HG03135 (cell line): ENCODE data around the gene TTC39C.
A peak's percentile ranks its signal among the peaks of the same experiment; 100 is the strongest.

Source experiments
- ATAC-seq: cut with Tn5 transposase; IDR thresholded peaks from one replicate; pipeline ENCODE4 v1.9.1; 2021; ENCODE audit warnings: mild to moderate bottlenecking, moderate library complexity; ENCODE audit not compliant: unreplicated experiment

TTC39C gene

DNA sequence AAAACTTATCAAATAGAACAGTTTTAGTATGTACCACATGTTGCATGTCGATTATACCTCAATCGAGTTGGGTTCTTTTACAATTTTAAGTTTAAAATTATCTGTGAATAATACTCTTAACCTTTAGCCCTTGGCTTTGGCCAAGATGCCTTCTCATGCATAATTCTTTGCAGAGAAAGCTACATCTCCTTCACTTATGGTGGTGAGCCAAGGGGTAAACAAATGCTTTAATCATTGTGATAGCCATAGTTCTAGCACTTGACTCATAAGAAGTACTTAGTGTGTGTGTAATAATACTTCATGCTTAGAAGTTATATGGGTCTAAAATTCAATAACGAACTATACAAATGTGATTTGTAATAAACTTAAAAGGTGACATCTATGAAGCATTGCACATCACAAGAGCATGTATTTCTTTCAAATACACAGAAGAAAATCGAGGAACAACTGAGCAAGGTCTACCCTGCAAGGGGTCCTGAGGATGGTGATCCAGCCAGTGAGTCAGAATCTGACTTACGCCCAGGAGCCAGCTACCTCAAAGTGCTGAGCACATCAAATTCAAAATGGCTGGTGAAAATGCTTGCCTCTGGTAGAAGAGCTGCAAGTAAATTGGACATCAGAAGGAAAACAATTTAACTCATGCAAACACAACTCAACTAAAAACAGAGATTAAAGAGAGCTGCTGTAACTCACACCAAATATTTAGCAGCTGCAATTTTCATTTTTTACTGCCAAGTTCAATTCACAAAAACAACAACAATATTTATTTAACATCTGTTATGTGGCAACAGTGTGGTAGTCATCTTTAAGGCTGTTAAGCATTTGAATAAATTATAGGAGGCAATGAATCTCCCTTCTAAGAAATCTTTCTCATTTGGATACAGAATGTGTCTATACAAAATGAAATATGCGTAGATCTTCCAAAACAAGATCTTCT lies 23.8 kb upstream of the TTC39C start:
- no peak for ATAC-seq

DNA sequence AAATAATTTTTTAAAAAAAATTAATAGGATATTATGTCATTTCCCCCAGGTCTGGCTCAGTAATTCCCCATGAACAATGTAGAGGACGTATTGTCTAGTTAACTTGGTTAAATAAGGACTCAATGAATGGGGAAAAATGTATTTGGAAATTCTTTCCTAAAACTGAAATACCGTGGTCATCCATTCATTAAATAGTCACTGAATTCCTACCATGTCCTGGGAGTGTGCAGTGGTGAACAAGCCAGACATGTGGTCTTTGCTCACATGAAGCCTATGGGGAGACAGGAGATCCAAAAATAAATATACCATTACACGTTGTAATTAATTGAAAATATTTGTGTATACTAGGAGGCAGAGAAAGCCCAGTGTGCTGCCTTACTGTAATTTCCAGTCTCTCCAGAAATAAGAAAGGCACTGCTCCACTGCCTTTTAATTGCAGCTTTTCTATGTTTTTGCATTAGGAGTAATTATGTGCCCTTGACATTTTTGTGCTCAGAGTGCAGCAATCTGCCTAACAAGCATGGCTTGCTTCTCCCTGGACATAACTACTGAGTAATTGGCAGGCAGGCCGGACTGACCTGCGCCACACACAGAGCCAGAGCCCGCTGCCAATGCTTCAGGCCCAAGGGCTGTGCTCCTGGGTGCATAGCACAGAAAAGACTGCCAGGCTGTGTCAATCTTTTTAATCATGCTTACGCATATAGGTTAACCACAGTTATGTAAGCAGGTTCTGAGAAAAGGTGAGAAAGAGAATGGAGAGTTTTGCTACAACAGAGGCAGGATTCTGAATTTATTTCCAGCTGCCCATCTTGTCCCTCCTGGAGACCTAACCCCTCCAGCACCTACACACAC lies 22.2 kb upstream of the TTC39C start:
- ATAC-seq: no peak

DNA sequence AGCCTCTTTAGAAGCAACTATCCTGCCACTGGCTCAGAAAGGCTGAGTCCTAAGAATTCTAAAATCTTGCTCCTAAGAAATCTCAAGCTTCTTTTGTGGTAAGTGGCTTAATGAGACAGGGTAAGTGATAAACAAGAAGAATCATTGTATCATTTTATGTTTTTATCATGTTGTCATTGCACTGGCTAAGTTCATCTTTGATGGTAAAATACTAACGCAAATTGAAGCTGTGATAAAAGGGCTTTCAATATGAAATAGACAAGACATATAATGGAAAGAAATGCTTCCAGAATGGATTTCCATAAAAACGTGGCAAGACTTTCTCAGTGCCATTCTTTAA lies 21.6 kb upstream of the TTC39C start:
- ATAC-seq: no peak

DNA sequence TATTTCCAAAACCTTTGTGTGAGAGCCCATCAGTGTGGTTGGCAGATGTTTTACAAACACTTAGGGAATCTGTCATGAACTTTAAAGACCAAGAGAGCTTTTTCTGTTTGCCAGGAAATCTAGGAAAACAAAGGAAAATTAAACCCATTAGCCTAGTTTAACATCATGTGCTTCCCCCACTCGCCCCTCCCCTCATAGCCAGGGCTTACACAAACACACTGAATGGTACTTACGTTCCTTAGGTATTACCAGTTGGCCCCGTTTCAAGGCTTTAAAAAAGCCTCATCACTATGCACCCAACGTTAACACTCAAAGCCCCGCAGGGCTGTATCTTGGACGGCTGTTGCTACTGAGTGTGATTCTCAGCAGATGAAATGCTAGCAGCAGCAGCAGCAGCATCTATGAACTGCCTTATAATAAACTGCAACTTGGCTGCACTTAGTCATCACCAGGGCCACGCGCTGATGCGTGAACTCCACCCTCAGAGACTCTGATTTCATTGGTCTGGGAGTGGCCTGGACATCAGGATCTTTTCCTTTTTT lies 20.1 kb upstream of the TTC39C start:
- no peak for ATAC-seq

DNA sequence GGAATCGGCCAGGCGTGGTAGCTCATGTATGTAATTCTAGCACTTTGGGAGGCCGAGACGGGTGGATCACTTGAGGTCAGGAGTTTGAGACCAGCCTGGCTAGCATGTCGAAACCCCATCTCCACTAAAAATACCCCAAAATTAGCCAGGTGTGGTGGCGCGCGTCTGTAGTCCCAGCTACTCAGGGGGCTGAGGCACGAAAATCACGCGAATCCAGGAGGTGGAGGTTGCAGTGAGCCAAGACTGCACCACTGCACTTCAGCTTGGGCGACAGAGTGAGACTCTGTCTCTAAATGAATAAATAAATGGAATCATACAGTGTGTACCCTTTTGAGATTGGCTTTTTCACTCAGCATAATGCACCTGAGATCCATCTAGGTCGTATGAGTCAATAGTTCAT lies 19.4 kb upstream of the TTC39C start:
- ATAC-seq: no peak

DNA sequence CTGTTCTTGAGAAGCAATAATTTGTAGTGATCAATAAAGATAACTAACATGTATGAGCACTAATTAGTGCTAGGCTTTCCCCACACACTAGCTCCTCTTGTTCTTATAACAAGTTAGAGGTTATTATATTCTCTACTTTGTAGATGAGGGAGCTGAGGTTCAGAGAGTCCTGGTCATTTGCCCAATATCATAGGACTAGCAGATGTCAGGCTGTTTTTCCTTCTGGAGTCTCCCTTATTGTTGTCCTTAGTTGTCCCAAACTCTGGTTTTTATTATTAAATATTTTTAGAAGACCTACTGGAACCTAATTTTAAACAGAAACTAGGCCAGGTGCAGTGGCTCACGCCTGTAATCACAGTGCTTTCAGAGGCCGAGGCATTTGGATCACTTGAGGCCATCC lies 16.5 kb upstream of the TTC39C start:
- no peak for ATAC-seq

DNA sequence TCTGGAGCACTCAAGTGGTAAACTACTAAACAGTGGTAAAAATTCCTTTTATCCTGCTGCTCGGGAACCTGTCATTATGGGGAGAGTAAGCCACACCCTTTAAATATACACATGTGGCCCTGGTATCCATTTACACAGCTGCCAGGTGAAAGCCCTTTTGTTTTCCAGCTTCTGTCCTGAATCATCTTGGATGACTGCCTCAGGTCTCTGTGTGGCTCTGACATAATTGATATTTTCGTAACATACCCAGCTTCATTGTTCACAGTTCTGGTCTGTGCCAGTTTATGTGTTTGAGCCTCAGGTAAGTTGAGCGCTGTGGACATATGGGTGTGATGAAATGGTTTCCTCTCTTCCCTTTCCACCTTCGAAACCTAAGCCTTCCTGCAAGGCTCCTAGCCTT lies 15.7 kb upstream of the TTC39C start:
- ATAC-seq: no peak

DNA sequence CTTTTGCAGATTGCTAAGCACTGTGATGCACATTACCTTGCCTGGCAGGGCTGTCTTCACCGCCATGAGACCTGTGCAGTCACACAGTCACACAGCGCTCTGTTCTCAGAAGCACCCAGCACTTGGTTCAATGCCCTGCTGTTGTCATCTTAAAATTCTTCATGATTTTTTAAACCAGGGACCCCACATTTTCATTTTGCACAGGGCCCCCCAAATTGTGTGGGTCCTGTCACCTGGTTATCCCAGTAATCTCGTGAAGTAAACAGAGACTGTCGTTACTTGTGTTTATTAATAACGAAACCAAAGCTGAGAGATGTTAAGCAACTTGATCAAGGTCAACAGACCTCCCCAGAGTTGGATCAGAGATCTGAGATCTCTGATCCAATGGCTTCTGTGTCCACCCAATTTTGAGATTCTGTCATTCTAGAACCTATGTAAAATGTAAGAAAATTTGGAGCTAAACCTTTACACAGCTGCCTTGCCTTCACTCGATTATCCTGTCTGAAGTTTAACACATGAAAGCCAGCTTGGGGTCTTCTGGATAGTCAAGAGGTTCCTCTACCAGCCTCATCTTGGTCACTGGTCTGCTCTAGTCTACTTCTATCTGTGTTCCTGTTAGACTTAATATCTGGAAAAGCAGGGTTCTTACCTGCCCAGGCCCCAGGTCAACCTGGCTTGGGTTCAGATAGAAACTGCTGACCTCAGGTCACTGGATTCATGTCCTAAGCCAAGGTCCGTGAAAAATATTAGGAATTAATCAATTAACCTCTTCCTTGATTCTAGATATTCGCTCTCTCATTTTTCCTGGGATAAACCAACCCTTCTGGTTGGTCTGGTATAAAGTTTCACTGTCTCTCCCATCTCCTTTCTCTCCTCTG lies 13.7 kb upstream of the TTC39C start:
- no peak for ATAC-seq

DNA sequence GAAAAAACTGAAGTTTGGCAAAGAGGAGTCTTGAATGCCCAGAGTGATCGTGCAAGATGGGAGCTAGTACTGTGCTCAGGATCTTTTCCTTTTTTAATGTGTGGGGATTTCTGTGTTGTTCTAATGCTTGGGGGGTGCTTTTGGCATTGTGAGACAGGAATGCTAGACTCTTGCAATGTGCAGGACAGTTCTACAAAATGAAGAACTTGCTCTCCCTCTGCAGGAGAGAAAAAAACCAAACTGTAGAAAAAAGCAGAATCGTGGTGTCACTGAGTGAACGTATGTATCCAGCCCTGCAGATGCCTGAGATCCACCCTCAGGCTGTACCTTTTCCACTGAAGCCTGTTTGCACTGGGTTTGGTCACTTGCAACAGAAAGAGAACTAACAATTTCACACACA lies 12.1 kb upstream of the TTC39C start:
- ATAC-seq: no peak

DNA sequence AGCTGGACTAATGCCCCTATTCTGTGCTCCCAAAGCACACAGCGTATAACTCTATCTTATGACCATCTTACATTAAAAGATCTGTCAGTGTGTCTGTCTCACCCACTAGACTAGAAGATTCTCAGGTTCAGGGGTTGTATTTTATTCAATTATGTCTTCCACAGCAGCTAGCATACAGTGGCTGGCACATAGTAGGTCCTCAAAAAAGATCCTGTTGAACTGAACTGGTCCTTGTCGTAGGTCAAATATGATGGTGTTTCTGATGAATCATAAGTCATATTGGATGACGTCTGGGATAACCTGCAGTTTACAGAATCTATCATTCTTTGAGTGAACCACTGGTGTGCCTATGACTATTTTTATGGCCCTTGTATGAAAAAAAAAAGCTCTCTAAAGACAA lies 11.3 kb upstream of the TTC39C start:
- ATAC-seq: no peak

DNA sequence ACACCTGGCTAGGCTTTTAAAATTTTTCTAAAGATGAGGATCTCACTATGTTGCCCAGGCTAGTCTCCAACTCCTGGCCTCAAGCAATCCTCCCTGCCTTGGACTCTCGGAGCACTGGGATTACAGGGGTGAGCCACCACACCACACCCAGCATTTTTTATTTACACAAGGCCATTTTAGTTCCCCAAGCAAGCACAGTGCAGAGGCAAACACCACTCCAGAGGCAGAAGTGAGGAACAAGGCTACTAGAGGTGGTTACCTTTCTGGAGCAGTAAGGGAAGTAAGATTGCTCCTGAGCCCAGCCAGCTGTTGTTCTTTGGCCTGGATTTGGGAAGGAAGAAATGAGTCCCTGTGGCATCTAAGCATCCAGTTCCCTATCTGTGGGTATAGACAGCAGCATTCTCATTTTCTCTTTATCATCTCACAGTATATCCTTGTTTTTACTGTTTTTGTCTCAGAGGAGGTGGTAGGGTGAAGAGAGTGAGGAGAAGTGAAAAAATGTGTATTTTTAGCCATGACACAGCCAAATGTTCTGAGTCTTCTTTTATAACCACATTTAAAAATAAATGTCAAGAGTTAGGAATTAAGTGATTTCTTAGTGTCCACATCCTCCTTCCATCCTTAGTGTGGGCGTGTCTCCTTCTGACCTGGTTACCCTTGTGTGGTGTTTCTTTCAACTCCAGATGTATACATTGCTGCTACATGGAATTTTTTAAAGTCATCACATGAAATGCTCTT lies 10.5 kb upstream of the TTC39C start:
- no peak for ATAC-seq

DNA sequence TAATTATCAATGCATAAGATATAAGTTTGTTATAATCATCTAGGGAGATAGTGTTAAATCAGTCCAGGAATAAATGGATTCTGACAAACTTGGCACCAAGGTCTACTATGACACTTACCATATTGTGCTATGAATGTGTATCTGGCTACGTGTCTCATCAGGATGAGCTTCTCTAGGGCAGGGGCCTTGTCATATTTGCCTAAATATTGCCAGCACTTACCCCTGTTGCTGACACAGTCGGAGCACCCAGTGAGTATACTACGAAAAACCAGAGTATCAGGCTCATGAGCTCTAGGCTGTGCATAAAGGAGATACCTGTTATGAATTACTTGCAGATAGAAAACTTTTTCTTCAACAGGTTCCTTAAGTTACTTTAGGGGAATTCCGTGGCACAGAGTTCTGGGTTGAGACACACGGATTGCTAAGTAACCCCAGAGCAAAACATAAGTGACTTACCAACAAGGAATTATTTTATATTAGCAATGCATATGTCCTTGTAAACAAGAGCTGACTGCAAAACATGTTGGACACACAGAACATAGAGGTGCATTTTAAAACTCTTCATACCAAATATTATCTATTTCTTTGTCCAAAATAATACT lies 7.7 kb upstream of the TTC39C start:
- ATAC-seq: no peak

DNA sequence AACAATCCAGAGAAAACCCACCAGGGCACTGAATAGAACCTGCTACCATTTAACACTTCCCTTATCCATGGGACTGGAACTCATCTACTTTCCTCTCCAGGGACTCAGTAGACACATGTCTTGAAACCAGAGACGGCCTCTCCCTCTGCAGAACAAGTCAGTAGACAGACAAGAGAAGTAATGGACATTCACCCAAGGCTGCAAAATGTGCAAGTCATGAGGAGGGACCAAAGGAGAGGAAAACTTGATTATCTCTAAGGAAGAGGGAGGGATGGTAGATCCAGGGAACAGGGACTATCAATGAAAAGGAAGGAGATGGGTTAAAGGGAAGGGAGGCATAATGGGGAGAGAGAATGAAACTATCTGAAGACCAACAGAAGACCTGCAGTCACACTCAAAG lies 5.3 kb upstream of the TTC39C start:
- no peak for ATAC-seq

DNA sequence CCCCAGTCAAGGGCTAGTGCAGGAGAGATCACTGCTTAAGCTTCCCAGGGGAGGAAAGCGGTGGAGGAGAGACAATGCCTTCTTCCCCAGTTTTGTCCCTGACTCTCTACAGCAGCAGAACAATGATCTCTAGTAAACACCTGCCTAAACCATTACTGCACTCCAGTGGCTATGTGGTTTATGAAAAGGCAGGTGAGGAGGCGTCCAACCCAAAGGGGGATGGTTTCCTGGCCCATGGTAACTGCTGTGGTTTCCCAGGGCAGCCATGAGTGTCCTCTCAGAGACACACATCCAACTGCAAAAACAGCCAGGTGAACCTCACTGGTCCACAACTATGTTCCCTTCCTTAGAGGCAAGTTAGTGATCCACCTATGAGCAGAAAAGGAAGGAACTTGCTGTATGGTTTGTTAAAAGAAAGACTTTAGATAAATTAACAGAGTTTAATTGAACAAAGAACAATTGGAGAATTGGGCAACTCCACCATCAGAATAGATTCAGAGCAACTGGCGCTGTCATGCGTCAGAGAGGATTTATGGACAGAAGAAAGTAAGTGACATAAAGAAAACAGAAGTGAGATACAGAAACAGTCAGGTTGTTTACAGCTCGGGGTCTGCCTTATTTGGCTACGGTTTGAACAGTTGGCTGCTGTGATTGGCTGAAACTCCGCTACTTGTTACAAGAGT lies 4.8 kb upstream of the TTC39C start:
- peak; percentile 56 for ATAC-seq

DNA sequence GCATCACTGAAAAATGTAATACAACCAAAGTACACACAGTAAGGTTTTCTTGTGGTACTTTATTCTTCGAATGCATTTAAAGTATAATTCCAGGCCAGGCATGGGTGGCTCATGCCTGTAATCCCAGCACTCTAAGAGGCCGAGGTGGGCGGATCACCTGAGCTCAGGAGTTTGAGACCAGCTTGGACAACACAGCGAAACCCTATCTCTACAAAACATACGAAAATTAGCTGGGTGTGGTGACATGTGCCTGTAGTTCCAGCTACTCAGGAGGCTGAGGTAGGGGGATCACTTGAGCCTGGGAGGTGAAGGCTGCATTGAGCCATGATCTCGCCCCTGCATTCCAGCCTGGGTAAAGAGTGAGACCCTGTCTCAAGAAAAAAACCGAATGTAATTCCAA lies 3.9 kb upstream of the TTC39C start:
- ATAC-seq: no peak

DNA sequence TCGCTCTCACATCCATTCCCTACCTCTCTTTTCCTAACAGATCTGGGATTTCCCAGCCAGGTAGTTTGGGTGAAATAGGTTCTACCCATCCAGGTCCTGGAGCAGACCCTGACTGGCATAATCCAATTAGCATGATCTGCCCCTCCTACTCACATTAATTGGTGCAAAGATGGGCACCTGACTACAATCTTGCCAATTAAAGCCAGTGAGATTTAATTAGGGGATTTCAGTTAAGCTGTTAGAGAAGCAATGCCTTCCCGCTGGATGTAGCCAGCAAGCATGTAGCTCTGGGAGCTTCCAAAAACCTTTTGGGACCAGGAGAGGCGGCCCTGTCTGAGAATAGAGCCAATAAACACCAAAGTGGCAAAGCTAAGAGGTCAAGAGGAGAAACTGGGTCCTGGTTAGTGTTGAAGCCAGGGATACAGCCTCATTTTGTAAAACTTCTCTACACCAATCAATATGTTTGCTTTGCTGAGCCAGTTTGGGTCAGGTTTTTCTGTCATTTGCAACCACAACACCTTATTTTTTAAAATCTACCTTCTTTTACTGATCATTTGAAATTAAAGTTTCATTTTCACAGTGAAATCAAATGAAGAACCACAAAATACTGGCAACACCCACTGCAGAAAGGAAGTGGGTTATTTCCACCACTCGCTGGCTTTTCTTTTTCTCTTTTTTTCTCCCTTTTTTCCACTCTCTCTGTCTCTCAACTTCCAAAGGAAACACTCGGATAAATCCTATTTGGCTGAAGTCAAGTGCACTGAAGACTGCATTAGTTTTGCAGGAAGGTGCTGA lies 3.2 kb upstream of the TTC39C start:
- ATAC-seq: no peak

DNA sequence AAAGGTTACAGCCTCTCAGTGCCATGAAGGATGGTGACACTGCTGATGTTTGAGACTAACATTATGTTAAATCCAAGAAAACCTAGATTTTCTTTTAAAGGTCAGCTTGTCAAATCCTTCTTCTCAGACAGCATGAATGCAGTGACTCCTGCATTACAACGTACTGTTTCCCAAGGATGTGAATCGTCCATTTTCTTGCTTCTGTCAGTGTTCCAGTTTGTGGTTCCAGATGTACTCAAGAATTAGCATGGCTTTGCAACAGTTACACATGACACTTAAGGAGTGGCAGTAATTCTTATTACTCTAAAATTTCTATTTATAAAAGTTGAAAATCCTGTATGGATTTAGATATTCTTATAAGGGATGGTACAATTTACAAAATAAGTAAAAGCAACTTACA lies 1.5 kb upstream of the TTC39C start:
- no peak for ATAC-seq

DNA sequence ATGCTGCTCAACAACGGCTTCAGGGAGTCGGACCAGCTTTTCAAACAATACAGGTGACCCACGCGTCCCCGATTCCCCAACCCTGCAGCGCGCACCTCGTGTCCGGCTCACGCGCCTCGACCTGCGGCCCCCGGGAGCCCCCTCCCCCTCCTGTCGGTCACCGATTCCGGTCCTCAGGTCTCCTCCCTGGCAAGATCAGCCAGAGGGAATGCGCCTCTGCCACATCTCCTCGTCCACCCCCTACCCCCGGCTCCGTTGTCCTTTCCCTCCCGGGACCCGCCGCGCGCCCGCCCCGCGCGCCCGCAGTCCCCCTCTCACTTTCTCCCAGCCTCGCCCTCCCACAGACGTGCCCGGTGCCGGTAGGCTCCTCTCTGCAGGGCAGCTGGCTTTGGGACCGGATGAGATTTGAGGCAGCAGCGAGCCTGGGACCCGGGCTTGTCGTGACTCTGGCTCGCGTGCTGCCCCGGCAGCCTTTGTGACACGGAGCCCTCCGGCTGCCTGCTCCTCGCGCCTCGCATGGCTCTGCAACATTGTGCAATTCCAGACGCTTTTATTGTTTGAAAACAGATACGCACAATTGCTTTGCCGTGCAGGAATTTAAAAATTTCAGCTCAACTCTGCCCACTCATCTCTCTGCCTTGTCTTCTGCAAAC lies 558 bp downstream of the TTC39C start:
- ATAC-seq: no peak
